HG02884 (cell line): ENCODE results near the gene GPX4.

ENCODE experiments used
- ATAC-seq: cut with Tn5 transposase; IDR thresholded peaks from one replicate; pipeline ENCODE4 v1.9.1; 2021; ENCODE audit warnings: mild to moderate bottlenecking, moderate library complexity; ENCODE audit not compliant: unreplicated experiment

Gene GPX4

GRCh38 chr19:1102407-1103131 is 1.2 kb upstream of the GPX4 start:
- no peak for ATAC-seq

- ATAC-seq = no peak
Observed at GRCh38 chr19:1103132-1103707, 574 bp upstream of the GPX4 start.

- peak; percentile 16 for ATAC-seq
Observed at GRCh38 chr19:1104311-1105007, 665 bp downstream of the GPX4 start.

- ATAC-seq = no peak
Observed at GRCh38 chr19:1105008-1105872, 1.4 kb downstream of the GPX4 start.

GRCh38 chr19:1105873-1106840 is 2.4 kb downstream of the GPX4 start:
- ATAC-seq = no peak

- no peak for ATAC-seq
Observed at GRCh38 chr19:1106841-1107660, 3.3 kb downstream of the GPX4 start.

- ATAC-seq = no peak
Observed at GRCh38 chr19:1107661-1108261, 4.0 kb downstream of the GPX4 start.

- ATAC-seq = no peak
Observed at GRCh38 chr19:1108291-1109031, 4.7 kb downstream of the GPX4 start.

GRCh38 chr19:1109032-1109551 is 5.3 kb downstream of the GPX4 start:
- no peak for ATAC-seq

GRCh38 chr19:1109697-1110671 is 6.2 kb downstream of the GPX4 start:
- ATAC-seq = no peak

GRCh38 chr19:1110809-1111640 is 7.2 kb downstream of the GPX4 start:
- no peak for ATAC-seq

GRCh38 chr19:1111641-1112267 is 8.0 kb downstream of the GPX4 start:
- ATAC-seq = no peak

- no peak for ATAC-seq
Observed at GRCh38 chr19:1112268-1113029, 8.7 kb downstream of the GPX4 start.
